ENCODE results near the gene KIFAP3.

DNA sequence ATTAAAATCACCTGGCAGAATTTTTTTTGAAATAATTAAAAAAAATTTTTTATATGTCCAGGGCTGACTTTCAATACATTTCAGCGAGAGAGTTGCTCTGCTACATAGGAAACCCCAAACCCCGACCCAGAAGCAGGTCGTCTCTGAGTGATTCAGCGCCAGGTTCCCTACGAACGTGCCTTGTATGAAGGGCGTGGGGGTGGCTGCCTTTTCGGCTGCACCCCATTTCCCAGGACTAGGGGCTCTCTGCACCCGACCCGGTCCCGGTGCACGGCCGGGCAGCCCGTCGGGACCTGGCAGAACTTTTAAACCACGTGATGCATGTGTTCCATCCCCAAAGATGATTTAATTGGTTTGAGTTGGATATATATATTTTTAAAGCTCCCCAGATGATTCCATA is 165.0 kb downstream of the KIFAP3 start:
- TF ChIP-seq, protein P1, sequence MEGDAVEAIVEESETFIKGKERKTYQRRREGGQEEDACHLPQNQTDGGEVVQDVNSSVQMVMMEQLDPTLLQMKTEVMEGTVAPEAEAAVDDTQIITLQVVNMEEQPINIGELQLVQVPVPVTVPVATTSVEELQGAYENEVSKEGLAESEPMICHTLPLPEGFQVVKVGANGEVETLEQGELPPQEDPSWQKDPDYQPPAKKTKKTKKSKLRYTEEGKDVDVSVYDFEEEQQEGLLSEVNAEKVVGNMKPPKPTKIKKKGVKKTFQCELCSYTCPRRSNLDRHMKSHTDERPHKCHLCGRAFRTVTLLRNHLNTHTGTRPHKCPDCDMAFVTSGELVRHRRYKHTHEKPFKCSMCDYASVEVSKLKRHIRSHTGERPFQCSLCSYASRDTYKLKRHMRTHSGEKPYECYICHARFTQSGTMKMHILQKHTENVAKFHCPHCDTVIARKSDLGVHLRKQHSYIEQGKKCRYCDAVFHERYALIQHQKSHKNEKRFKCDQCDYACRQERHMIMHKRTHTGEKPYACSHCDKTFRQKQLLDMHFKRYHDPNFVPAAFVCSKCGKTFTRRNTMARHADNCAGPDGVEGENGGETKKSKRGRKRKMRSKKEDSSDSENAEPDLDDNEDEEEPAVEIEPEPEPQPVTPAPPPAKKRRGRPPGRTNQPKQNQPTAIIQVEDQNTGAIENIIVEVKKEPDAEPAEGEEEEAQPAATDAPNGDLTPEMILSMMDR (IDR thresholded peaks at IDR 0.05), result no peak
- TF ChIP-seq POLR2AphosphoS5 (IDR thresholded peaks at IDR 0.05) (no peak), POLR2A (IDR thresholded peaks at IDR 0.05) (no peak)

Measured in prostate gland (tissue), 2 donors.